ENCODE results near the gene PLEK.
"Not testable (repeated sequence)": the region's sequence is repeated elsewhere in the genome, so short reads cannot be mapped to it uniquely, and the experiment has no call there.

PLEK gene, protein sequence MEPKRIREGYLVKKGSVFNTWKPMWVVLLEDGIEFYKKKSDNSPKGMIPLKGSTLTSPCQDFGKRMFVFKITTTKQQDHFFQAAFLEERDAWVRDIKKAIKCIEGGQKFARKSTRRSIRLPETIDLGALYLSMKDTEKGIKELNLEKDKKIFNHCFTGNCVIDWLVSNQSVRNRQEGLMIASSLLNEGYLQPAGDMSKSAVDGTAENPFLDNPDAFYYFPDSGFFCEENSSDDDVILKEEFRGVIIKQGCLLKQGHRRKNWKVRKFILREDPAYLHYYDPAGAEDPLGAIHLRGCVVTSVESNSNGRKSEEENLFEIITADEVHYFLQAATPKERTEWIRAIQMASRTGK

DNA sequence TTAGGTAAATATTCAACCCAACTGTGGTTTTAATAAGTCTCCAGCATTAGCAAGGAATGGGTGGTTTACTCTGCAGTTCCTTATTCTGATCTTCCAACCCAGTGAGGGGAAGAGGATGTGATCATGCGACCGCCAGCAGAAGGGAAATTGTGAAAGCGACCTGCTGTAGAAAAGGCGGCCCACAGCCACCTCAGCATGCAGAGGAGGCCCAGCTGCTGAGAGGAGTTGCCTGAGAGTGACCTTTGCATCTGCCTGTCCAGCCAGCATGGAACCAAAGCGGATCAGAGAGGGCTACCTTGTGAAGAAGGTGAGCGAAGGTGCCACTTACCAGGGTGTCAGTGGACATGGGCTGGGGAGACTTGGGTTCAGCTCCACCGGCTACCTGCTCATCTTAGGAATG, at the start of gene PLEK:
Gene PLEK, plus strand, starts transcription at position 196 of the 400 bp plus-strand sequence. Its CDS starts 70 bp downstream, at position 266.
- peak; percentile 59 for DNase-seq

DNA sequence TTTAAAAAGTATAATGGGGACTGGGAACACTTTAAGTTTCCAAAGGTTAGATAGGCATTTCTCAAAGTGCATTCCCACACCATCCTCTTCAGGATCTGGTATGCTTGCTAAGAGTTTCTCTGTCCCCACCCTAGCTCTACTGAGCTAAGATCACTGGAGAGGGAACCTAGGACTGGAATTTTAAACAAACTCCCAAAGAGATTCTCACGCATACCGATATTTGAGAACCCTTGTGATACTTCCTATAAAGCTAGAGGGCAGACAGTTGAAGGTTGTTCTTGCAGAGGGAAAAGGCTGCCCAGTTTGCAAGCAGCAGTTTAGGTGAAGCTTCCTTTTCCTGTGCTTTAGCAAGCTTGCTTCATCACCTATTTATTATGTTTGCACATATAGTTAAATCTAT, 49.0 kb upstream of the PLEK start:
- DNase-seq, result no peak

GRCh38 chr2:68317971-68318913, 46.8 kb upstream of the PLEK start:
- no peak for DNase-seq

DNA sequence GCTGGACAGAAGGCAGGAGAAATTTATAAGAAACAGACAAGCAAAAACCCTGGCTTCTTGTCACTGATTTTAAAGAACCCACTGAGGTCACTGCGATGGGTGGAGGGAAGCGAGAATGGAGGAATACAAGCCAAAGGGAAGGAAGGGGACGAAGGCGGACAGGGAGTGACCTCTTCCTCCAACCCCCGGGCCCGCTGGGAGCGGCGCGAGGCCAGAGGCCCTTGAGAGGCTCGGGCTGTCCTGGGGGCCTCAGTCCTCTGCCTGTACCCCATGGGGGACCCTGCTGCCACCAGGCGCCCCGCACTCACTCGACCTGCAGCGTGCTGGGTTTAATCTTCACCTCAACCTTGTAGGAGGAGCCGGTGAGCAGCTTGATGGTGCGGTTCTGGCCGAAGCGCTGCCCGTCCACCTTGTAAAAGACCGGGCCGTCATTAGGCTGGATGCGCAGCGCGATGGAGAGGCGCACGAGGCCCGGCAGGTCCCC, 46.1 kb upstream of the PLEK start:
- DNase-seq, result no peak

DNA sequence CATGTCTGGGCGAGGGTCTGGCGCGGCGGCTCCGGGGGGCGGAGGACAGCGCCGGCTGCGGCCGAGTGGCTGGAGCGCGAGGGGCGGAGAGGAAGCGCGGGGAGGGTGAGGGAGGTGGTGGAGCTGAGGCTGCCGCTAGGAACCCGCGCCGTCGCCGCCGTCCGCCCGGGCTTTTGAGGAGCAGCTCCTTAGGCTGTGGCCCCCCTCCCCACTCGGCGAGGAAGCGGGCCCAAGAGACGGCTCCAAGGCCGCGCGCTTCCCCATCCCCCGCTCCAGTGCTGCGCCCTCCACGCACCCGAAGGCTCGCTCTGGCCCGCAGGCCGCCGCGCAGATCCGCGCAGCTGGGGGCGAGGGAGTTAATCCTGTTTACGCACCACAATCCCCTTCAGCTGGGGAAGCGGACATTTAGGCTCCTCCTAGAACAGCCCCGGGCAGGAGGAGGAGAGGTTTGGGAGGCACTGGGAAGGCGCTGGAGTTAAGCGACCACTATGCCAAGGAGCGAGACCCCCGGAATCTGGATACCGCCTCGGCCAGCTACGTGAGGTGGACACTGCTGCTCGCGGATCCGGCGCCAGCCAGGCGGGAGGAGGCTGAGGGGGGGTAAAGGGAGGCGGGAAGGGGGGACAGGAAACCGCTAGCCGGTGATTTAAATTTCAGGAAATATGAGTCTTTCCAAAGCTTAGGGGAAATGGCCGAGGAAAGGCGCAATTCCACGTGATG, 45.5 kb upstream of the PLEK start, which contains the start of gene CNRIP1:
Gene CNRIP1, minus strand, starts transcription at position 552 of the 720 bp plus-strand sequence. Its CDS starts 549 bp downstream, at position 3.
- DNase-seq, result no peak

DNA sequence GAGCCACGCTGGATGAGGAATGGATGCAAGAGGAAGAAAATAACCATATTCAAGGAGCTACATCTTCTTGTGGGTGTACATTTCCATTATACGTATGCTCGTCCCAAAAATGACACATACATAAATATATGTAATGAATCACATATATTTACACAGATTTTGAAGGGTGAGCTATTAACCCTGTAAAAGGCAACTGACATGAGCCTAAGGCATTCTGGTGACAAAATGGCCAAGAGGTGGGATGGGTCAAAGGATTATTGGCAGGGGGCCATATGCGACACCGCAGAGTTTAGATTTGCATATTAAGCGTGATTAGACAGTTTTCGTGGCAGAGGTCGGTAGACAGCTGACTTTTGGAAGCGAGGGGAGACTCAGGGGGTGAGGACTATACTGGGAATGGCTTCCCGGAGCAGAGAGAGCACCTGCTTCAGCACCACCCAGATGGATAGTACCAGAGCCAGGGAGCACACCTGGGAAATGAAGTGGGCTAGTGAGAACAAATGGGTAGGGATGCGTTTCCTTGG, 44.9 kb upstream of the PLEK start:
- no peak for DNase-seq

DNA sequence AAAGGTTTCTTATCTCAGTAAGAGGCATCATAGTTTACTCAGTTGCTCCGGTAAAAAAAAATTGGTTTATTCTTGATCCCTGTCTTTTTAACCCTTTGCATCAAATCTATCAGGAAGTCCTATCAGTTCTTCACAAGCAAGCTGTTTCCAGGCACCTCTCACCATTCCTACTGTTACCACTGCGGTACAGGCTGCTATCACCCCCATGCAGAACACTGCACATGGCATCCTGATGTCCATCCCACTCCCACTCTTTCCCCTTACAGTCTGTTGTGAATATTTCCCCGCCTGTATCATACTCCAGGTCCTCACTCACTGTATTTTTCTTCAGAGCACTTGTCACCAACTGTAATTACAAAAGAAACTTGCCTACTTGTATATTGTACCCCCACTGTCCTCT, 40.0 kb upstream of the PLEK start:
- DNase-seq, result no peak

DNA sequence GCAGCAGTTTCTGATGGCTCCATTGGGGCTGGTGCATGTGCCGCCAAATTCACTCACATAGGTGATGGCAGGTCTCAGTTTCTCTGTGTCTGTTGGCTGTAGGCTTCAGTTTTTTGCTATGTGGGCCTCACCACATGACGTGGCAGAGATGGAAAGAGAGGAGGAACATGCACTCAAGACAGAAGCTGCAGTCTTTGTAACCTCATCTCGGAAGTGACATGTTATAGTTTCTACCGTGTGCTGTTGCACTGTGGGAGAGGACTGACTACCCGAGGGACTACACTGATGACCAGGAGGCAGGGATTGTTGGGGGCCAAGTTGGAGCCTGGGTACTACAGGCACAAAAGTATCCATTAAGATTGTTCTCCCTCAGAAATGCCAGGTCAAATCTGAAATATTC, 36.2 kb upstream of the PLEK start:
- no peak for DNase-seq

- no peak for DNase-seq
These were observed 34.4 kb upstream of the PLEK start for GRCh38 chr2:68330691-68331090.

GRCh38 chr2:68333009-68333408, 32.1 kb upstream of the PLEK start:
- DNase-seq, result no peak

DNA sequence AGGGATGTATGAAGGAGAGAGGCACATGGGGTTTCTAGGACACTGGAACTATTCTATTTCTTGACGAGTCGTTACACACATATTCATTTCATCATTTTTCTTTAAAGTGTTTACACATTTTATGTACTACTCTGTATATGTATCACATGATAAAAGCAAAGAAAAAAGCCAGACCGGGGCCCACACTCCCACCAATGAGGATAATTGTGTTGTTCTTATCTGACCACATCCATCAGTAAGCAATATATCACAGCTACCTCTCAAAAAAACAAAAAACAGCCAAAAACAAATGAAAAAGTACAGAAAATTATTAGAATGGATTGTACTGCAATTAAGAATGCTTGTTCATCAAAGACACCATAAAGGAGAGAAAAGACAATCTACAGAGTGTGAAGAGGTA, 31.2 kb upstream of the PLEK start:
- no peak for DNase-seq

- DNase-seq, result no peak
These were observed 28.9 kb upstream of the PLEK start for GRCh38 chr2:68336192-68336591.

DNA sequence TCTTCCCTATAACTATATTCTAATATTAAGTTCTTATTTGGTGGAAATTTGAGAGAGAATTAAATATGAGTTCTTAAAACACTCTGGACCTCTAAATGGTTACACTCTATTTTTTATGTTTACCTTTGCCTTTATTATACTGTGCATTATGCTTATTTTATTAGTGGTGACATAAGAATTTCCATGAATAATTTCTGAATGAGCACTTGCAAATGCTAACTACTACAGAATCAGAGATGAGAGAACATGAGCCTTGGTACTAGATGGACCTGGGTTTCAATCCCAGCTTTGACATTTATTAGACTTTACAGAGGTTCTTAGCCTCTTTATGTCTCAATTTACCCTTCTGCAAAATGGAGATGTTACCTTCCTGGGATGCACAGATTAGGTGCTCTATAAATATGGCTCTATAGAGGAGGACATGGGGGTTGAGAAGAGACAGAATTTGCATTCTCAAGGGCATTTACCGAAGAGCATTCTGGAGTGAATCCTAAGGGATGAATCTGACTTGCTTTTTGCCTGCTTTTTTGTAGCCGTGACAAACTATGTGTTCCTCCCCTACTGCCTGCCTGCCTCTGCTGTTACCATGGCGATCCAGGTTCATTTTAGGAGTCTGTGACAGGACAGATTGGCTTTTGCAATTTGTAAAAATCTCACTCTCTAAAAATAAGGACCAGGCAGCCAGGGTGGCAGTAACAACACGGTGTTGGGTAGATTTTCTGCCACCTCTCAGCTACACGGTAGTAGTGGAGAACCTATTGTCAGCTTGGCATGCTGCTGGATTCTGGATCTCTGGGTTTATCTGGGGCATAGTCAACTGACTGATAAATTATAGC, 24.6 kb upstream of the PLEK start:
- DNase-seq, result no peak

GRCh38 chr2:68341062-68341329, 24.1 kb upstream of the PLEK start:
- no peak for DNase-seq

GRCh38 chr2:68341583-68341982, 23.5 kb upstream of the PLEK start:
- DNase-seq, result no peak

- no peak for DNase-seq
These were observed 22.6 kb upstream of the PLEK start for GRCh38 chr2:68342470-68342869.

DNA sequence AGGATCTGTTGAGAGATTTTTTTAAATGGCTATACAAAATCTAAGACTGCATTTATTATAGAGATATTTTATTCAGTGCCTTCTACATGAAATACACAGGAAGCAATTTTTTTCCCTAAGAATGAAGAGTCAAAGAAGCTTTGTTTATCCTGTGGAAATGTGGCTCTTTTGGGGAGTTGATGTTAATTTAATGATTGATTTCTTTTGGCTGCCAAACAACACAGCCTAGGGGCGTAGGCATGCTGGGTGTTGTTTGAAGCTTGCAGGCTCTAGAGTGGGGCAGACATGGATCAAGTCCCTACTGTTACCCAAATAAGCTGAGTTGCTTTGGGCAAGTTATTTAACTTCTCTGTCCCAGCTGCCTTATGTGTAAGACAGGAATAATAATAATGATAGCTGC, 21.1 kb upstream of the PLEK start:
- DNase-seq, result no peak

DNA sequence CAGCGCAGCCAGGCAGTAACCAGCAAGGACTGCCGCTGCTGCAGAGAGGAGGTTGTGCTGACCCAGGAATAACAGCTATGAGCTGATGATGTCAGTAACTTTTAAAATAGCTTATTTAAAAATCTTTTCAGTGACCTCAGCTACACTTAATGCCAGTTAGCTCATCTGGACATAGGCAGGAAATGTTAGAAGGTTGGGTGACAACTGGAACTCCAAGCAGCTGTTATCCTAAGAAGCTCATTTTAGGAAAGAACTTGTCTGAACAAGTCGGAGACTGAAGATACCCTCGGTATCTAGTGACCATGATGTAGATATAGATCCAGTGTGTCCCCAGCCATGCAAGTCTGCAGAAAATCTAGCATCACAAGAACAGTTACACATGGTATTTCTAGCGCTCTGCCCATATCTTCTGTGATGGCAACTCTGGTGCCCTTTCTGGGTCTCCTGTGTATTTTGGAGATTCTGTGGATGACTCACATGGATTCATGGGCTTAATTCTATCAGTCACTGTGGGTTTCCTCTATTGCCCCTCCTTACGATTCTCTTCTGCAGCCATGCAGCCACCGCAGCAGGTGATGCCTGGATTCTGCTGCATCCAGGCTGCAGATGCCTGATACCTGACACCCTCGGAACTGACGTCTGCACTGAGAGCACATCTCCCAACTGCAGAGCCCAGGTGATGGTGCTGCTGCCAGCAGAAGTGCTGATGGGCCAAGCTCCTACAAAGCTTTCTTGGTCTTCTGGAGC, 19.8 kb upstream of the PLEK start:
- DNase-seq, result no peak

DNA sequence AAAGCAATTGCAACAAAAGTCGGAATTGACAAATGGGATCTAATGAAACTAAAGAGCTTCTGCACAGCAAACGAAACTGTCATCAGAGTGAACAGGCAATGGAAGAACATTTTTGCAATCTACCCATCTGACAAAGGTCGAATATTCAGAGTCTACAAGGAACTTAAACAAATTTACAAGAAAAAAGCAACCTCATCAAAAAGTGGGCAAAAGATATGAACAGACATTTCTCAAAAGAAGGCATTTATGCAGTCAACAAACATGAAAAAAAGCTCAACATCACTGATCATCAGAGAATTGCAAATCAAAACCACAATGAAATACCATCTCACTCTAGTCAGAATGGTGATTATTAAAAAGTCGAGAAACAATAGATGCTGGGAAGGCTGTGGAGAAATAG, 16.0 kb upstream of the PLEK start:
- not testable (repeated sequence) for DNase-seq

DNA sequence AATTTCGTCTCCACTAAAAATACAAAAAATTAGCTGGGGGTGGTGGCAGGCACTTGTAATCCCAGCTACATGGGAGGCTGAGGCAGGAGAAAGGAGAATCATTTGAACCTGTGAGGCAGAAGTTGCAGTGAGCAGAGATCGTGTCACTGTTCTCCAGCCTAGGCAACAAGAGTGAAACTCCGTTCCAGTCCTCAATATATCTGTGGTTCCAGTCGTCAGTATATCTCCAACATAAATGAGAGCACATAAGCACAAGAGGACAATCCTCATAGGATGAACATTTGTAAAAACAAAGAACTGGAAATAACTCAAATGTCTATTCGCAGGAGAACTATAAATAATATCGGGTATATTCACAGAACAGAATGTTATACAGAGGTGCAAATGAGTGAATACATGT, 13.1 kb upstream of the PLEK start:
- no peak for DNase-seq

DNA sequence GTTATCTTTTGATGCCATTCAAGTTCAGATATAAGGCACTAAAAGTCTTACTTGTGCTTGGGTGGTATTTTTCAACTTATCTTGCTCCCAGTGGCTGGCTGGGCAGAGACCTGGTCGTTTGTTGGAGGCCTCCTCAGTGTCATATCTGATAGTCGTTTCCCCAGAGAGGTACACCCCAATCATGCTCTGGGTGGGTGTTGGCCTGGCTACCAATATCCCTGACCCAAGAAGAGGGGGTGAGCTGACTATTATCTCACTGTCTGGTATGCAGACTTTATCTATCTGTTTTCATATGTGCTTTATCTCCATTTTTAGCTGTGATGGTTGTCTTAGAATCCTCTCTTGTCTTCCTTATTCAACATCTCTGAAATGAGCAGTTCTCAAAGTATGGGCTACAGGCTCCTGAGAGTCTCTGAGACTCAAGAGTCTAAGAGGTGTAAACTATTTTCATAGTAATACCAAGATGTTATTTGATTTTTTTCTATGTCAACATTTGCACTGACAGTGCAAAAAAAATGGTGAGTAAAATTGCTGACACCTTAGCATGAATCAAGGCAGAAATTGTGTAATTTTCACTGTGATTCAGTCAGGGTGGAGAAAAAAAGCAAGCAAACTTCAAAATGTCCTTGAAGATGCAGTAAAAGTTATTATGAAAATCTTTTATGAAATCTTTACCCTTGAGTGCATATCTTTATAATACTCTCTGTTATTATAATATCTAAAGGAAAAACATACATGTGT, 12.3 kb upstream of the PLEK start:
- DNase-seq, result no peak
